Smooth muscle cell (in vitro differentiated cells): ENCODE data around the gene DRICH1. TPM values are rescaled to one million over a fixed set of nuclear protein-coding genes. Genes with fewer than 3 reads are reported as not detected.

ENCODE experiments used
- DNase-seq: peaks from one replicate; lab custom pipeline; 2025; ENCODE audit not compliant: unreplicated experiment; lab: John Stamatoyannopoulos, UW
- H2AFZ ChIP-seq: fragments of 200-600 bp; sonication (generic); 2 replicates; pipeline ENCODE4 v1.6.0; 2016; ENCODE audit warnings: antibody characterized with exemption, low read depth, mild to moderate bottlenecking
- H3F3A ChIP-seq: fragments of 200-600 bp; sonication (generic); 2 replicates; pipeline ENCODE4 v1.6.0; 2017; ENCODE audit warnings: antibody characterized with exemption, low read depth
- H3K27ac ChIP-seq: fragments of 200-600 bp; sonication (generic); 2 replicates; pipeline ENCODE4 v1.5.1; 2016; ENCODE audit warnings: low read depth, mild to moderate bottlenecking
- H3K27me3 ChIP-seq: fragments of 200-600 bp; sonication (generic); 2 replicates; pipeline ENCODE4 v1.6.1; 2016; ENCODE audit warnings: low read depth, mild to moderate bottlenecking
- H3K36me3 ChIP-seq: fragments of 200-600 bp; sonication (generic); 2 replicates; pipeline ENCODE4 v1.5.1; 2016; ENCODE audit warnings: low read depth
- H3K4me1 ChIP-seq: fragments of 200-600 bp; sonication (generic); 2 replicates; pipeline ENCODE4 v1.5.1; 2016; ENCODE audit warnings: low read depth
- H3K4me2 ChIP-seq: fragments of 200-600 bp; sonication (generic); 2 replicates; pipeline ENCODE4 v1.6.0; 2016; ENCODE audit warnings: mild to moderate bottlenecking
- H3K4me3 ChIP-seq: fragments of 200-600 bp; sonication (generic); 2 replicates; pipeline ENCODE4 v1.5.1; 2016; ENCODE audit warnings: mild to moderate bottlenecking
- H3K79me2 ChIP-seq: fragments of 200-600 bp; sonication (generic); 2 replicates; pipeline ENCODE4 v1.6.0; 2016; ENCODE audit warnings: low read depth, mild to moderate bottlenecking
- H3K9ac ChIP-seq: fragments of 200-600 bp; sonication (generic); 2 replicates; pipeline ENCODE4 v1.6.0; 2016; ENCODE audit warnings: low read depth
- H3K9me3 ChIP-seq: fragments of 200-600 bp; sonication (generic); replicated peaks from 2 replicates; pipeline ENCODE4 v1.5.1; 2016; ENCODE audit warnings: low read depth
- H4K20me1 ChIP-seq: fragments of 200-600 bp; sonication (generic); 2 replicates; pipeline ENCODE4 v1.6.0; 2016; ENCODE audit warnings: low read depth
- CTCF ChIP-seq: fragments of 200-600 bp; sonication (generic); IDR thresholded peaks from 2 replicates; pipeline ENCODE4 v1.5.1; 2017; ENCODE audit warnings: borderline replicate concordance, mild to moderate bottlenecking, antibody characterized with exemption; ENCODE audit not compliant: insufficient read depth, poor library complexity, severe bottlenecking
- WGBS: methylation state at CpG from one replicate; pipeline ENCODE4 v1.1.7; 2016; ENCODE audit warnings: low lambda C conversion rate; 5-methylcytosine and 5-hydroxymethylcytosine counted together
- polyA plus RNA-seq: library from polyadenylated mRNA; unstranded; fragments of >200 nt; fragmentation: Nextera tagmentation; extraction: Ambion mirVana; gene quantifications from 2 replicates; pipeline ENCODE4 v1.2.1, GENCODE V29; 2016
- total RNA-seq: library from RNA; depleted of rRNA; stranded (reverse); fragments of >200 nt; gene quantifications from 2 replicates; pipeline ENCODE4 v1.2.3, GENCODE V29; 2014

DRICH1 gene
- total and polyA plus RNA-seq, 2 experiments from 2014 or later = not detected

- Histone ChIP-seq H3K4me2 (no peak overlapping the region), H3K27me3 (peaks cover 16% of the 10 kb centered on the region), H3K4me3 (no peak overlapping the region), H3K9ac (no peak overlapping the region), H3K9me3 (no peaks in the 10 kb centered on the region), H3F3A (no peaks in the 10 kb centered on the region), H3K79me2 (no peaks in the 10 kb centered on the region), H3K4me1 (no peaks in the 10 kb centered on the region), H2AFZ (no peak overlapping the region), H4K20me1 (no peaks in the 10 kb centered on the region), H3K27ac (no peak overlapping the region), H3K36me3 (no peaks in the 10 kb centered on the region)
- no peak for DNase-seq
- no peak for TF ChIP-seq CTCF
- WGBS = 86% methylated on average over 20 of the region's 20 CpGs
Observed at GRCh38 chr22:23606204-23607131, 25.7 kb downstream of the DRICH1 start.

- no peaks in the 10 kb centered on the region for H3K79me2 ChIP-seq
- H3K9ac ChIP-seq = no peak overlapping the region
- no peaks in the 10 kb centered on the region for H4K20me1 ChIP-seq
- TF ChIP-seq CTCF = no peak
- H3K4me3 ChIP-seq = no peak overlapping the region
- H3K27me3 ChIP-seq = peaks cover 16% of the 10 kb centered on the region
- H3K36me3 ChIP-seq = no peaks in the 10 kb centered on the region
- H3K27ac ChIP-seq = no peak overlapping the region
- no peaks in the 10 kb centered on the region for H3F3A ChIP-seq
- 87% methylated on average over 8 of the region's 8 CpGs for WGBS
- no peak for DNase-seq
- no peak overlapping the region for H2AFZ ChIP-seq
- no peak overlapping the region for H3K4me2 ChIP-seq
- H3K9me3 ChIP-seq = no peaks in the 10 kb centered on the region
- no peaks in the 10 kb centered on the region for H3K4me1 ChIP-seq
Observed at GRCh38 chr22:23604939-23605712, 27.0 kb downstream of the DRICH1 start.

DNA sequence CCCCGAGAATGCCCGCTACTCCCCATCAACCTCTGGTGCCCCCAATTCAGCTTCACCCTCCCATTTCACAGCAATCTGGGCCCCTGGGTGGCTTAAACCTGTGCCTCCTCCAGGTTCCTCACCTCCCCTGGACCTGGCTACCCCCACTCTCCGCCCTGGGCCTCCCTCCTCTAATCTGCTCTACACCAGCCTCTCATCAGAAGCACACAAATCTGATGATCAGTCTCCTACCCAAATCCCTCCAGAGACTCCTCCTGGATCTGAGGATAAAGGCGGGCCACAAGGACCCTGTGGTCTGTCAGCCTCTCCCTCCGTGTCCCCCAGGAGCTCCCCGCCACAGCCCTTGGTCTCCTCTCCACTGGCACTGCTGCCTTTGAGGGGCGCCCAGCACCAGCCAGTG lies 28.9 kb downstream of the DRICH1 start:
- no peaks in the 10 kb centered on the region for H3K79me2 ChIP-seq
- no peak overlapping the region for H3K27ac ChIP-seq
- H3K36me3 ChIP-seq = no peaks in the 10 kb centered on the region
- no peak overlapping the region for H3K4me3 ChIP-seq
- no peaks in the 10 kb centered on the region for H3F3A ChIP-seq
- H3K9ac ChIP-seq = no peak overlapping the region
- H3K4me1 ChIP-seq = no peaks in the 10 kb centered on the region
- no peak for TF ChIP-seq CTCF
- peaks cover 16% of the 10 kb centered on the region for H3K27me3 ChIP-seq
- no peaks in the 10 kb centered on the region for H4K20me1 ChIP-seq
- no peaks in the 10 kb centered on the region for H3K9me3 ChIP-seq
- H3K4me2 ChIP-seq = no peak overlapping the region
- no peak overlapping the region for H2AFZ ChIP-seq
- 87% methylated on average over 7 of the region's 7 CpGs for whole genome bisulfite sequencing
- DNase-seq = no peak
